Measurements from ENCODE around the gene GAK. TPM values are rescaled to one million over a fixed set of nuclear protein-coding genes. Genes with fewer than 3 reads are reported as not detected.

The GAK gene
- total and polyA plus RNA-seq, 10 donors = 112 to 249 (median 190) TPM

DNA sequence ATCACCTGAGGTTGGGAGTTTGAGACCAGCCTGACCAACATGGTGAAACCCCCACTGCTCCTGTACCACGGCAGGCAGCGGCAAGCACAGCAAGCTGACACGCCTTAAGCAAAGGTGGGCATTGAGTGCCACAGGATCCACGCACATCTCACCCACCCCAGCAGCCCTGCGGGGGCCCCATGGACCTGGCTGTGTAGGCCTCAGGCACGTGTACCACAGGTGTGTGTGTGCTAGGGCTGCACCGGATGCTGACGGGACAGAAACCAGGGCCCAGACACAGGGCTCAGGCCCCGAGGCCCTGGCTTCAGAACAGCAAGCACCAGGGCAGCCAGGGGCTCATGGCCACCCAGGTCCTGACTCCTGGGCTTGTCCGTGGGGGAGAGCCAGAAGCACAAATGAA, 46.8 kb downstream of the GAK start:
- intact Hi-C loops (cut with DNase I; ENCODE audit: low total_unique reads) = no loop called here
- no peak overlapping the region for H3K4me3 ChIP-seq
- no peak overlapping the region for H3K27ac ChIP-seq
- H3K36me3 ChIP-seq = peaks cover 6 to 100% (median 89%) of the 10 kb centered on the region in 6 donors
- H3K27me3 ChIP-seq (replicated peaks in 1 of 7) = no peaks in the 10 kb centered on the region
- no peak for DNase-seq
- H3K4me1 ChIP-seq = peaks cover 0 to 13% (median 4%) of the 10 kb centered on the region in 6 donors
- 86 to 96% (median 94%) methylated on average over 9 to 10 of the region's 10 CpGs for WGBS, 5 donors
- no peaks in the 10 kb centered on the region for H3K9me3 ChIP-seq
- peak in 1 of 3 donors; percentile 63 for TF ChIP-seq POLR2AphosphoS5 (IDR thresholded peaks at IDR 0.05)
- TF ChIP-seq, protein P1, sequence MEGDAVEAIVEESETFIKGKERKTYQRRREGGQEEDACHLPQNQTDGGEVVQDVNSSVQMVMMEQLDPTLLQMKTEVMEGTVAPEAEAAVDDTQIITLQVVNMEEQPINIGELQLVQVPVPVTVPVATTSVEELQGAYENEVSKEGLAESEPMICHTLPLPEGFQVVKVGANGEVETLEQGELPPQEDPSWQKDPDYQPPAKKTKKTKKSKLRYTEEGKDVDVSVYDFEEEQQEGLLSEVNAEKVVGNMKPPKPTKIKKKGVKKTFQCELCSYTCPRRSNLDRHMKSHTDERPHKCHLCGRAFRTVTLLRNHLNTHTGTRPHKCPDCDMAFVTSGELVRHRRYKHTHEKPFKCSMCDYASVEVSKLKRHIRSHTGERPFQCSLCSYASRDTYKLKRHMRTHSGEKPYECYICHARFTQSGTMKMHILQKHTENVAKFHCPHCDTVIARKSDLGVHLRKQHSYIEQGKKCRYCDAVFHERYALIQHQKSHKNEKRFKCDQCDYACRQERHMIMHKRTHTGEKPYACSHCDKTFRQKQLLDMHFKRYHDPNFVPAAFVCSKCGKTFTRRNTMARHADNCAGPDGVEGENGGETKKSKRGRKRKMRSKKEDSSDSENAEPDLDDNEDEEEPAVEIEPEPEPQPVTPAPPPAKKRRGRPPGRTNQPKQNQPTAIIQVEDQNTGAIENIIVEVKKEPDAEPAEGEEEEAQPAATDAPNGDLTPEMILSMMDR (IDR thresholded peaks at IDR 0.05 in 8 of 11, conservative IDR thresholded peaks at IDR 0.05 in 3 of 11) = no peak

DNA sequence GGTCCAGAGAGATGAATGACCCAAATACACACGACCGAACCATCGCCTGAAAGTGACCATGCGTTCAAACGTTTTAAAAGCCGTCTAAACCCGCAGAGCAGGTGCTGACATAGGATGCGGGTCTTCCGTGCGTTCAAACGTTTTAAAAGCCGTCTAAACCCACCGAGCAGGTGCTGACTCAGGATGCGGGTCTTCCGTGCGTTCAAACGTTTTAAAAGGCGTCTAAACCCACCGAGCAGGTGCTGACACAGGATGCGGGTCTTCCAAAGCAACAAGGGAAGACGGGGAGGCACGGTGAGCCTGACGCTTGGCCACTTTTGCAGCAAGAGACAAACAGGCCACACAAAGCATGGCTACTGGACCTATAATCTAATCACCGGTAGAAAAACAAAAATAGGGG, 47.2 kb downstream of the GAK start:
- intact Hi-C loops (cut with DNase I; ENCODE audit: low total_unique reads) = no loop called here
- DNase-seq = no peak
- H3K4me3 ChIP-seq = no peak overlapping the region

DNA sequence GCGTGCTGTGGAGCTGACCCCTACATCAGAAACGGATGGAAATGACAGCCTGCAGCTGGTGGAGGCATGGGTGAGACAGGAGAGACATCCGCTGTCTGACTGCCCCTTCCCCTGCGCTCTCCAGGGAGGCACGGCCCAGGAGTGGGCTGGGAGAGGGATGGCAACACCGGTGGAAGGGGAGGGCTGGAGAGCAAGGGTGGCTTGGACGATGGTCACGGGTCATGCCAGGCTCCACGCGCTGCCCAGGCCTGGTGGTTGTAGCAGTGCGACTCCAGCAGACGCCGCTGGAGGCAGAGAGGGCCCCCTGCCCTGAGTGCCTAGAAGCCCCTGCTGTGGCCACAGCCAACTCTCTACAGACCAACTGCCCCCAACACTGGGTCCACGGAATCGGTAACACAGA, 47.9 kb downstream of the GAK start:
- WGBS, 5 donors = 84 to 96% (median 91%) methylated on average over 14 to 15 of the region's 15 CpGs
- intact Hi-C loops (cut with DNase I; ENCODE audit: low total_unique reads) = no loop called here
- DNase-seq = no peak
- H3K36me3 ChIP-seq = peaks cover 6 to 100% (median 84%) of the 10 kb centered on the region in 6 donors
- no peaks in the 10 kb centered on the region for H3K9me3 ChIP-seq
- TF ChIP-seq POLR2AphosphoS5 (IDR thresholded peaks at IDR 0.05) (no peak), POLR2A (IDR thresholded peaks at IDR 0.05) (no peak)
- TF ChIP-seq, protein P1 (IDR thresholded peaks at IDR 0.05 in 8 of 11, conservative IDR thresholded peaks at IDR 0.05 in 3 of 11) = no peak
- H3K4me3 ChIP-seq = no peak overlapping the region
- no peak overlapping the region for H3K27ac ChIP-seq
- H3K4me1 ChIP-seq = peaks cover 0 to 20% (median 4%) of the 10 kb centered on the region in 6 donors
- no peaks in the 10 kb centered on the region for H3K27me3 ChIP-seq (replicated peaks in 1 of 7)

More for the DNA sequence above, 47.2 kb downstream of the GAK start:
- Histone ChIP-seq H3K27me3 (replicated peaks in 1 of 7) (no peaks in the 10 kb centered on the region), H3K27ac (no peak overlapping the region), H3K36me3 (peaks cover 6 to 100% (median 87%) of the 10 kb centered on the region in 6 donors), H3K9me3 (no peaks in the 10 kb centered on the region), H3K4me1 (peaks cover 0 to 16% (median 4%) of the 10 kb centered on the region in 6 donors)
- TF ChIP-seq POLR2A (IDR thresholded peaks at IDR 0.05) (no peak), POLR2AphosphoS5 (IDR thresholded peaks at IDR 0.05) (no peak)
- WGBS, 5 donors = 85 to 94% (median 90%) methylated on average over 24 of the region's 24 CpGs

DNA sequence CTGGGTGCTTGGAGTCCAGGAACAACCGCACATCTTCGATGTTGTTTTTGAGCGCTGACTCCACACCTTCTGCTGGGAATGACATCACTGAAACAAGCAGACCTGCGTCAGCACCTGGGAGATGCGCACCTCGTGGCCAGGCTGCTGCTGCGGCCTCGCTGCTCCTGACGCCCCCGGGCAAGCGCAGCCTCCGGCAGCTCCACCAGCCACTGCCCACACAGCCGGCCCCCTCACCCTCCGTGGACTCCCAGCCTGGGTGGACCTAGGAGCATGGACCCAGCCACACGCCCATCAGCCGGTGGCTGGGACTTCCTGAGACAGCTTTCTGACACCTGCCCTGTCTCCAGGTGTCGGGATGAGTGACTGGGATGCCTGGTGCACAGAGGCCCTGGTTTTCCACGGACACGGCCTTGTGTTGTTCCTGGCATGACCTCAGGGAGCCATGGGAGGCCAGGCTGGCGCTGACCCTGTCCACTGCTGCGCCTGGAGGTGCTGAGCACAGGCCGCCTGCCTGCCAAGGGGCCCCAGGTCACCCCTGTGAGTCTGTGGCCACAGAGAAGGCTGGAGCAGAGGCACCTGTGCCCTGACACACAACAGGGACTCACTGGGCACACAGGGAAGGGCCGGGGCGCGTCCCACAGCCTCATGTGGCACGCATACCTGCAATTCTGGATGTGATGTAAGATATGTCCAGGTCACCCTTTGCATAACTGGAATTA, 48.6 kb downstream of the GAK start:
- H3K9me3 ChIP-seq = no peaks in the 10 kb centered on the region
- H3K4me1 ChIP-seq = peaks cover 0 to 20% (median 5%) of the 10 kb centered on the region in 6 donors
- H3K27ac ChIP-seq = no peak overlapping the region
- peaks cover 6 to 100% (median 83%) of the 10 kb centered on the region in 6 donors for H3K36me3 ChIP-seq
- WGBS, 5 donors = 91 to 96% (median 95%) methylated on average over 16 to 26 of the region's 26 CpGs
- intact Hi-C loops (cut with DNase I; ENCODE audit: low total_unique reads) = no loop called here
- no peaks in the 10 kb centered on the region for H3K27me3 ChIP-seq (replicated peaks in 1 of 7)
- H3K4me3 ChIP-seq = no peak overlapping the region
- no peak for DNase-seq
- peak in 1 of 3 donors; percentile 37 for TF ChIP-seq POLR2AphosphoS5 (IDR thresholded peaks at IDR 0.05)
- TF ChIP-seq POLR2A (IDR thresholded peaks at IDR 0.05) = no peak

DNA sequence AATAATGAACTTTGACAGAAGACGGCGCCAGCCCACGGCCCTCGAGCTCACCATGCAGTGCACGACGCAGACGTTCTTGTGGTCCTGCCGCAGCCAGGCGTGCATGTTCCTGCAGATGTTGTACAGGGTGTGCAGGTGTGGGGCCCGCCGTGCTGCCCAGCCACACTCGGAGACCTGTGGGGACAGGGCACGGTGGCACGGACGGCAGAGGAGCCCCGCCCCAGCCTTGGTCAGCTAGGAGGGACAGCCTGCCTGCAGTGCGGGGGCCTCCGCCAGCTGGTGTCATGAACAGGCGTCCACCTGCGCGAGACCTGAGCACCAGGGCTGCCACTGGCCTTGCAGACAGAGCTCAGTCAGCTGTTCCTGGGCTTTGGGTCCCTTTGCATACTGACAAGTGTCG, 49.5 kb downstream of the GAK start:
- Histone ChIP-seq H3K4me1 (peaks cover 0 to 17% (median 0%) of the 10 kb centered on the region in 6 donors), H3K9me3 (no peaks in the 10 kb centered on the region), H3K4me3 (no peak overlapping the region), H3K36me3 (peaks cover 4 to 100% (median 80%) of the 10 kb centered on the region in 6 donors), H3K27ac (no peak overlapping the region), H3K27me3 (replicated peaks in 1 of 7) (no peaks in the 10 kb centered on the region)
- TF ChIP-seq POLR2AphosphoS5 (IDR thresholded peaks at IDR 0.05) (peak; percentile 24 to 66 (median 28)), POLR2A (IDR thresholded peaks at IDR 0.05) (no peak)
- no peak for DNase-seq
- 90 to 97% (median 96%) methylated on average over 20 to 22 of the region's 22 CpGs for WGBS, 5 donors
- intact Hi-C loops (cut with DNase I; ENCODE audit: low total_unique reads) = no loop called here

All from spleen (tissue), 11 donors.